DLD1 (cell line): ENCODE data around the gene DERL2.
"Not testable (repeated sequence)": the region's sequence is repeated elsewhere in the genome, so short reads cannot be mapped to it uniquely, and the experiment has no call there.

ENCODE experiments used
- in situ Hi-C: cut with HindIII; loops from 2 replicates; pipeline ENCODE4 v1.10.0; 2017; ENCODE audit warnings: low sequenced_read_pairs

Gene DERL2

GRCh38 chr17:5438716-5439445 lies 47.1 kb downstream of the DERL2 start, which contains the start of gene C1QBP:
Gene C1QBP (minus strand): TSS chr17:5439155. CDS start chr17:5439073, 82 bp downstream.
- in situ Hi-C loops = no loop called here

DNA sequence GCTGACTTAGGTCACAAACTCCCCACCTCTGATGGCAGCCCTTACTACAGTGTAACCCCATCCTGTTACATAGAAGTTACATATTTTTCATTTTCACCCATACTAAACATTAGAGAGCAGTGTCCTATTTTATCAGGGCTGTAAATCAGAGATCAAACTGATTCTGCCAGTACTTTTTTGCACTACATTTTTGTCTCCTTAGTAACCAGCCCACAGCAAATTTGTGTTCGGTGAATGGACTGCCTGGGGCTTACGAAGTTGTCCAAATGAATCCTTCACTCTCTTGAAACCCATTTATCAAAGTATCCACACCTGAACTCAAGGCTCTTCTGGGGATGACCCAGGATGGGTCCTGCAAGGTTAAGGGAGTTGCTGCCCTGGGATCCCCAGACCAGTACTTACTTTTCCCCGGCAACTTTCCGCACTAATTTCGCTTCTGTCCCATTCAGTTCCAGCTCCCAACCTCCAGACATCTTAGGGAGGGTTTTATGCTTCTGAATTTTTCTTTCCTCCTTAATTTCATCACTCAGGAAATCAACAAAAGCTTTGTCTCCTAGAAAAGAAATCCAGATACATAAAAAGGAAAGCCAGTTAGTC lies 48.2 kb downstream of the DERL2 start:
- in situ Hi-C loops = no loop called here

GRCh38 chr17:5435781-5436315 lies 50.1 kb downstream of the DERL2 start:
- in situ Hi-C loops = not testable (repeated sequence)

DNA sequence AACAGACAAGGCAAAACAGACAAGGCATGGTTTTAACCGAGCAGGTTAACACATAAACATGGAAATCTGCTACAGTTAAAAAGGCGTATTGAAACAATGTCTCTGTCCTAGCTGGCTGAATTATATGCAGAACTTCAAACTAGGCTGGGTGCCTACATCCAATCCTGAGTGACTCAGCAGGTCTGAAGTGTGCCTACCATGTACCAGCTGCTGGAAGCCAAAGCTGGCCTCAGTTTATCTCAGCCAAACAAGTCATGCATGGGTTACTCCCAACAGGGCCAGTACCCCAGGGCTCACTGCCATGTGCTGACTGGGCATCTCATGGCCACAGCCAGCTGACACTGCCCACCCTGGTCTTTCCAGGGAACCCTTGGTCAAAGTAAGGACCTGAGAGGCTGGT lies 51.0 kb downstream of the DERL2 start:
- in situ Hi-C loops = no loop called here

- in situ Hi-C loops = no loop called here
These were observed 53.9 kb downstream of the DERL2 start for GRCh38 chr17:5431949-5432556.

DNA sequence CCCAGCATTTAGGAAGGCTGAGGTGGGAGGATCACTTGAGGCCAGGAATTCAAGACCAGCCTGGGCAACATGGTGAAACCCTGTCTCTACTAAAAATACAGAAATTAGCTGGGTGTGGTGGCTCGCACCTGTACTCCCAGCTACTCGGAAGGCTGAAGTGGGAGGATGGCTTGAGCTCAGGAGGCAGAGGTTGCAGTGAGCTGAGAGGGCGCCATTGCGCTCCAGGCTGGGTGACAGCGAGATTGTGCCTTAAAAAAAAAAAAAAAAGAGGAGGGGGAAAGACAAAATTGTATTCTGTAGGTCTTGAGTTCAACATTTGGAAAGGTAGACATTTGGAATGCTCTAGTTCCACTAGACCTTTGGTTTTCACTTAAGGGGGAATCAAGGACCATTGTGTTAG lies 54.7 kb downstream of the DERL2 start:
- in situ Hi-C loops = not testable (repeated sequence)

GRCh38 chr17:5430413-5430999 lies 55.5 kb downstream of the DERL2 start:
- in situ Hi-C loops = no loop called here

- in situ Hi-C loops = no loop called here
These were observed 56.6 kb downstream of the DERL2 start for GRCh38 chr17:5429191-5429887.

DNA sequence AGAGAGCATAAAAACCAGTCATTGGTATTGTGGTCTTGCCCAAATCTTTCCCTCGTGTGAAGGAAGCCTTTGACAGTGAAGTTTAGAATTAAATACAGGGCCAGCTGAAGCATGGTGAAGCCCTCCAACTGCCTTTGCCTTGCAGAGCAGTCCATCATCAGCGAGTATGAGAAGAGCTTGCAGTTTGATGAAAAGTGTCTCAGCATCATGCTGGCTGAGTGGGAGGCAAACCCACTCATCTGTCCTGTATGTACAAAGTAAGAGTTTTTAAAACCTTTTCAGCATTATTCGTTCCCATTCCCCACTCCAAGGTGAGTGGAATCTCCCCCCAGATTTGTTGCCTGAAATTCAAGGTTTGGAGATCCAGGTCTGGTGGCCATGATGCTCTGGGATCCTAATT lies 60.2 kb downstream of the DERL2 start:
- in situ Hi-C loops = no loop called here

DNA sequence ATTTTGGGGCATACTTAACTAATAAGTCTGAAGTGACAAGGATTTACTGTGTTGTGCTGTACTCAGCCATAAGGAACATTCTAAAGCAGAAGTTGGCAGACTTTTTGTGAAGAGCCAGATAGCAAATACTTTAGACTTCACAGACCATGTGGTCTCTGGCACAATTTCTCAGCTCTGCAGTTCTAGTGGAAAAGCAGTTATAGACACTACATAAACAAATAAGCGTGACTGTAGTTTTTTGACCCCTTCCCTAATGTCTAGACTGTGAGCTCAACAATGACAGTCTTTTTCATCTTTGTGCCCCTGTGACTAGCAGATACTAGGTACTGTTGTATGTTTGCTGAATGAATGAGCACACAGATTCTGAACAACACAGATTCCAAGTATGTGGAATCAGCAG lies 61.1 kb downstream of the DERL2 start:
- in situ Hi-C loops = no loop called here

DNA sequence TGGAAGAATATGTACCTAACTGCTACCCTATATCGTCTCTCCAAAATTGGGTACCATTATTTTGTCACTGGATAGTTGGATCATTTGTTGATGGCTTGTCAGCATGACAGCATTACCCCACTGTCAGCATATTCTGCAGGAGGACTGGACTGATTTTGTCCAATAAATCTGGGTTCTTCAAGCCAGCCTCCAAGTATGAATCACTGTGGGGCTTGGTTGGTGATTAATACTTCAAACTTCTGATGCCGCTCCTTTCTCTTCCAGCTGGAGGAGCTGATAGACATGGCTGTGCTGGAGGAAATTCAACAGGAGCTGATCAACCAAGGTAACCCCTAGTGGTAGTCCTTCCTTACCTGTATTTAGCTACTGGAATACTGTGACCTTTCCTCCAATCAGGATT lies 63.5 kb downstream of the DERL2 start:
- in situ Hi-C loops = no loop called here
